ENCODE results near the gene DCUN1D5. TPM values are rescaled to one million over a fixed set of nuclear protein-coding genes. Genes with fewer than 3 reads are reported as not detected.

The DCUN1D5 gene
- total RNA-seq, 1 donor from 2014 or later, result 35.8 TPM

DNA sequence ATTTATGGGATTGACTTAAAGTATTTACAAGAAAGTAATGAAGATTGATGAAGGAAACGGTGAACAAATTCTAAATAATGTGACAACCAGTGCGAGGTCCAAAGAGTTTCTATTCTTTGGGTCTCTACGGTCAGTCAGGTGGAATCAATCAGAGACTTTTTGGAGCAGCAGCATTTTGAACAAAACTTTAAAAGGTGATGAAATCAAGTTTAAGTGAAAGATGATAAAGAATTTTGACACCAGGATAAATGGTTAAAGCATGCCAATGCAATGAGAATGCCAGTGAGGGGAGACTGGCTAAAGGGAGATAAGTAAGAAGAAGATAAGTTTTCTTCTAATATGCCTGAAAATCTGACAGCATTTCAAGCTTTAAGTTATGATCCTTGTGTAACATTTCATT lies 67.9 kb downstream of the DCUN1D5 start:
- Mint-ChIP-seq H3K4me3 (ENCODE audit: unreplicated experiment) (no peak overlapping the region), H3K36me3 (ENCODE audit: low read depth) (peaks cover 6% of the 10 kb centered on the region), H3K27ac (ENCODE audit: unreplicated experiment) (peak overlapping the region; percentile 51), H3K4me1 (ENCODE audit: low read depth) (peaks cover 16% of the 10 kb centered on the region), H3K9me3 (ENCODE audit: low read depth) (peaks cover 10% of the 10 kb centered on the region), H3K27me3 (ENCODE audit: low read depth) (no peaks in the 10 kb centered on the region)
- TF ChIP-seq, protein P1, sequence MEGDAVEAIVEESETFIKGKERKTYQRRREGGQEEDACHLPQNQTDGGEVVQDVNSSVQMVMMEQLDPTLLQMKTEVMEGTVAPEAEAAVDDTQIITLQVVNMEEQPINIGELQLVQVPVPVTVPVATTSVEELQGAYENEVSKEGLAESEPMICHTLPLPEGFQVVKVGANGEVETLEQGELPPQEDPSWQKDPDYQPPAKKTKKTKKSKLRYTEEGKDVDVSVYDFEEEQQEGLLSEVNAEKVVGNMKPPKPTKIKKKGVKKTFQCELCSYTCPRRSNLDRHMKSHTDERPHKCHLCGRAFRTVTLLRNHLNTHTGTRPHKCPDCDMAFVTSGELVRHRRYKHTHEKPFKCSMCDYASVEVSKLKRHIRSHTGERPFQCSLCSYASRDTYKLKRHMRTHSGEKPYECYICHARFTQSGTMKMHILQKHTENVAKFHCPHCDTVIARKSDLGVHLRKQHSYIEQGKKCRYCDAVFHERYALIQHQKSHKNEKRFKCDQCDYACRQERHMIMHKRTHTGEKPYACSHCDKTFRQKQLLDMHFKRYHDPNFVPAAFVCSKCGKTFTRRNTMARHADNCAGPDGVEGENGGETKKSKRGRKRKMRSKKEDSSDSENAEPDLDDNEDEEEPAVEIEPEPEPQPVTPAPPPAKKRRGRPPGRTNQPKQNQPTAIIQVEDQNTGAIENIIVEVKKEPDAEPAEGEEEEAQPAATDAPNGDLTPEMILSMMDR (IDR thresholded peaks at IDR 0.05), result no peak
- DNase-seq (ENCODE audit: low spot score), result no peak

DNA sequence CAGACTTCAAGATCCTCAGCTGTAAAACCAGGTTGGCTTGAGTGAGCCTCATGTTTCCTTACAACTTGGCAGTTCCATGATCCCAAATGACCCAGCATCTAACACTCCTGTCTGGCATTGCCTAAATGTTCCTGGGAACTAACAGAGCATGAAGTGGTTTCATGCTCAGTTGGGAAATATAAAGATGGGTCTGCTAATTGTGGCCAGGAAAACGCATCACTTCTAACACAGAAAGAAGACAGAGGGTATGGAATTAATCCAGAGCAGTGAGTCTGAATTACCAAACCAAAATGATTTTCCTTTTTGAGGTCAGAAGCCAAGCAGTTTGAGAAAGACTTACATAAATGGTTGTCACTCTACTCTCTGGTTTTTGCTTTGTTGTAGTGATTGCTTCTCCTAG lies 75.9 kb downstream of the DCUN1D5 start:
- Mint-ChIP-seq H3K27ac (ENCODE audit: unreplicated experiment) (no peak overlapping the region), H3K27me3 (ENCODE audit: low read depth) (no peaks in the 10 kb centered on the region), H3K4me1 (ENCODE audit: low read depth) (peaks cover 24% of the 10 kb centered on the region), H3K36me3 (ENCODE audit: low read depth) (peaks cover 2% of the 10 kb centered on the region), H3K9me3 (ENCODE audit: low read depth) (peaks cover 6% of the 10 kb centered on the region), H3K4me3 (ENCODE audit: unreplicated experiment) (no peak overlapping the region)
- TF ChIP-seq, protein P1 (IDR thresholded peaks at IDR 0.05), result no peak
- no peak for DNase-seq (ENCODE audit: low spot score)

DNA sequence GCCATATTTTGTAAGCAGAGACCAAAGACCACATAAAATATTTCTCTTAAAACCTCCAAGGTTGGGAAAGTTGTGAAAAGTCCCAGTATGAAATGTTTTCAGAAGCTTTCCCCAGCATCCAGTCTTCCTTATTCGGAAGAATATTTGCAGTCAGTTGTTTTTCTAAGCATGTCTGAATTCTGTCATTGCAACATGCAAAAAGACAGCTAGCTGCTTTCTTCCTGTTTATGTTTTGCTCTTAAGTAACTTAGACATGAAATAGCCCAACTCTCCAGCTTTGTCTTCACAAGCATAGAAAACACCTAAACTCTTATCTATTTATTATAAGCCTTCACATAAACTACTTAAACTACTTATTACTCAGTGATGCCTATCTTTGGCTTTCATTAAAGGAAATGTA lies 78.5 kb downstream of the DCUN1D5 start:
- Mint-ChIP-seq H3K9me3 (ENCODE audit: low read depth) (peaks cover 15% of the 10 kb centered on the region), H3K27me3 (ENCODE audit: low read depth) (no peaks in the 10 kb centered on the region), H3K27ac (ENCODE audit: unreplicated experiment) (peak overlapping the region; percentile 13), H3K36me3 (ENCODE audit: low read depth) (peaks cover 2% of the 10 kb centered on the region), H3K4me1 (ENCODE audit: low read depth) (peaks cover 24% of the 10 kb centered on the region), H3K4me3 (ENCODE audit: unreplicated experiment) (no peak overlapping the region)
- TF ChIP-seq, protein P1 (IDR thresholded peaks at IDR 0.05), result no peak
- DNase-seq (ENCODE audit: low spot score), result no peak

Other genes with a start within 250 kb of the DCUN1D5 start
- gene MMP3, start 248.6 kb downstream of the DCUN1D5 start, total RNA-seq, result not detected in 3 replicates
- gene MMP12, start 217.2 kb downstream of the DCUN1D5 start, total RNA-seq, result 0.17 to 0.18 TPM in 2 of 3 replicates, not detected in the other
- gene MMP13, start 136.4 kb downstream of the DCUN1D5 start, total RNA-seq, result 0.60 to 7.2 TPM (median 6.5 TPM) in 3 replicates
- 5.7 to 20.1 TPM (median 7.2 TPM) in 3 replicates for gene DYNC2H1, start 17.3 kb upstream of the DCUN1D5 start, total RNA-seq